Epithelial cell of esophagus (primary cell): ENCODE results near the gene MPP2.

ENCODE experiments used
- DNase-seq: peaks from one replicate; pipeline ENCODE4 v3.0.0; 2010; ENCODE audit warnings: low read depth
- H3K4me3 ChIP-seq: 2 replicates; pipeline ENCODE4 v1.5.1; 2011; ENCODE audit warnings: mild to moderate bottlenecking, low read length, control low read depth
- CTCF ChIP-seq: IDR thresholded peaks from 2 replicates; pipeline ENCODE4 v1.5.1; 2011; ENCODE audit warnings: low read depth, mild to moderate bottlenecking, low read length, control low read depth, inconsistent platforms; ENCODE audit not compliant: insufficient read depth; ENCODE audit errors: missing control alignments

MPP2 gene

GRCh38 chr17:43909537-43910231 lies 2.3 kb upstream of the MPP2 start:
- no peak for TF ChIP-seq CTCF
- DNase-seq: no peak
- no peak overlapping the region for H3K4me3 ChIP-seq

- peak; percentile 54 for DNase-seq
- no peak for TF ChIP-seq CTCF
- H3K4me3 ChIP-seq: no peak overlapping the region
Observed at GRCh38 chr17:43907998-43908721, 824 bp upstream of the MPP2 start.

GRCh38 chr17:43906951-43907424 lies 348 bp downstream of the MPP2 start:
- no peak for DNase-seq
- TF ChIP-seq CTCF: no peak
- H3K4me3 ChIP-seq: peak overlapping the region; percentile 36

GRCh38 chr17:43905985-43906852 lies 1.1 kb downstream of the MPP2 start:
- peak; percentile 36 for DNase-seq
- TF ChIP-seq CTCF: no peak
- H3K4me3 ChIP-seq: peak overlapping the region; percentile 36

GRCh38 chr17:43905400-43905984 lies 1.8 kb downstream of the MPP2 start:
- no peak overlapping the region for H3K4me3 ChIP-seq
- no peak for TF ChIP-seq CTCF
- no peak for DNase-seq

GRCh38 chr17:43901861-43902589 lies 5.3 kb downstream of the MPP2 start:
- DNase-seq: no peak
- no peak for TF ChIP-seq CTCF
- no peak overlapping the region for H3K4me3 ChIP-seq
